Gastrocnemius medialis (tissue), 4 donors: ENCODE measurements around the gene PPP1R7. TPM values are rescaled to one million over a fixed set of nuclear protein-coding genes. Genes with fewer than 3 reads are reported as not detected.

Source experiments
- ATAC-seq, 2 donors: fragments of 150-250 bp; one replicate each; pipeline ENCODE4 v1.9.1; 2016
- DNase-seq, 2 donors: peaks; one replicate each; pipeline ENCODE4 v3.0.0-alpha.2; 2019
- H3K27ac ChIP-seq, 4 donors: fragments of 200-600 bp; sonication (generic); 1 replicate in 1 of 4; 2 replicates in 3 of 4; pipeline ENCODE4 v1.5.1; 2016 to 2018; ENCODE audit warnings: mild to moderate bottlenecking in 2 of 4, moderate library complexity in 1 of 4
- H3K27me3 ChIP-seq, 3 donors: fragments of 200-600 bp; sonication (generic) in 2 of 3; 1 replicate in 1 of 3; 2 replicates in 2 of 3; pipeline versions ENCODE4 v1.5.1 to v1.6.0; 2016 to 2019; ENCODE audit warnings: mild to moderate bottlenecking in 1 of 3, moderate library complexity in 1 of 3
- H3K36me3 ChIP-seq, 2 donors: fragments of 200-600 bp; sonication (generic) in 1 of 2; one replicate each; pipeline ENCODE4 v1.5.1; 2017 to 2018
- H3K4me1 ChIP-seq, 2 donors: fragments of 200-600 bp; sonication (generic) in 1 of 2; one replicate each; pipeline ENCODE4 v1.5.1; 2016 to 2017; ENCODE audit warnings: mild to moderate bottlenecking in 2 of 2
- H3K4me3 ChIP-seq, 4 donors: fragments of 200-600 bp; sonication (generic) in 3 of 4; 1 replicate in 1 of 4; 2 replicates in 3 of 4; pipeline ENCODE4 v1.5.1; 2016 to 2019; ENCODE audit warnings: mild to moderate bottlenecking in 2 of 4
- H3K9me3 ChIP-seq, 3 donors: fragments of 200-600 bp; sonication (generic) in 2 of 3; 1 replicate in 1 of 3; 2 replicates in 2 of 3; pipeline ENCODE4 v1.5.1; 2016 to 2019
- POLR2A ChIP-seq, 2 donors: fragments of 450-650 bp; IDR thresholded peaks; one replicate each; pipeline ENCODE4 v1.6.1; 2017; ENCODE audit warnings: antibody characterized with exemption in 2 of 2, mild to moderate bottlenecking in 2 of 2, moderate library complexity in 2 of 2
- in situ Hi-C, 4 donors: fragments of 200-750 bp; cut with MboI; loops; one replicate each; pipeline versions ENCODE4 v1.15.0 to v1.8.0; 2017; ENCODE audit warnings: low sequenced_read_pairs in 4 of 4
- intact Hi-C: fragments of 100-400 bp; cut with DNase I; formaldehyde crosslinking; loops from one replicate; pipeline ENCODE4 v1.15.1; 2023; ENCODE audit warnings: low total_unique reads
- total RNA-seq, 4 donors: library from RNA; depleted of rRNA; stranded (reverse); fragments of >200 nt; gene quantifications; one replicate each; pipeline versions ENCODE4 v1.1.0 to v1.2.3, GENCODE V29; 2016
- TF ChIP-seq, protein P1 (sequence below), 5 experiments: fragments of 450-650 bp in 3 of 5; fragments of 200-600 bp in 2 of 5; sonication (generic) in 2 of 5; IDR thresholded peaks in 4 of 5; conservative IDR thresholded peaks in 1 of 5; 1 replicate in 4 of 5; 2 replicates in 1 of 5; pipeline ENCODE4 v1.5.1; 2016 to 2019; ENCODE audit warnings: antibody characterized with exemption in 5 of 5, mild to moderate bottlenecking in 3 of 5, moderate library complexity in 3 of 5

The PPP1R7 gene
- total RNA-seq, 4 donors from 2014 or later: 58.6 to 87.8 (median 67.2) TPM

DNA sequence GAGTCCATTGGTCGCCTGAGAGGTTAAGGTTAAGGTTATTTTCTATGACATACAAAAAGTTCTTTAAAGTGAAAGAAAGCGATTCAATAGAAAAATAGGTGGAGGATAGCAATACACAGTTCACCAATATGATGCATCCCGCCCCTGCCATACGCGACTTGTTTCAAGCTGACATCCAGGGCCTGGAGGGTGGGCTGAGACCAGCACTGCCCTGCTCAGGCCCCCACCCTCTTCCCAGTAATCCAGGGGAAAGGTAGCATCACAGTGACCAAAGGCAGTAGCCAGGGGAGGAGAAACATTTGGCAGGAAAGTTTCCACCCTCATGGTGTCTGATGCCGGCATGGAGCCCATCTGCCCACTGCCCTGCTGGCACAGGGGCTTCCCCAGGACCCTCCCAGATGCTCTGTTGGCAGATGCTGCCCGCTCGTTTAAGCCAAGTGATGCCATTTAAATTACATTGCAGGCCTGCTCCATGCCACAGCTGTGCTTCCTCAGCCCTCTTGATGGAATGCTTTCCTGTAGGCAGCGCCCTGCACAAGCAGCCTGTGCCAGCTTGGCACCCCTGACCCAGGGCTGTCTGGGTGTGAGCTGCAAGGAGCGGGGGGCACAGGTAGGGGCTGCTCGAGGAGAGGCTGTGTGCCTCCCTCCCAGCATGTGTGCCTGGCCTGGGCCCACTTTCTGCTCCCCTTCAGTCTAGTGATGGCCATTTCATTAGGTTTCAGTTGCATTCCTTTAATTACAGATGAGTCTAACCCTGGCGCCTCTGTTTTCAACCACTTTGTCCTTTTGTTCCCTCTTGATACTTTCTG is 27.5 kb downstream of the PPP1R7 start:
- DNase-seq (no peak), ATAC-seq (no peak)
- TF ChIP-seq POLR2A (IDR thresholded peaks at IDR 0.05): no peak
- TF ChIP-seq, protein P1, sequence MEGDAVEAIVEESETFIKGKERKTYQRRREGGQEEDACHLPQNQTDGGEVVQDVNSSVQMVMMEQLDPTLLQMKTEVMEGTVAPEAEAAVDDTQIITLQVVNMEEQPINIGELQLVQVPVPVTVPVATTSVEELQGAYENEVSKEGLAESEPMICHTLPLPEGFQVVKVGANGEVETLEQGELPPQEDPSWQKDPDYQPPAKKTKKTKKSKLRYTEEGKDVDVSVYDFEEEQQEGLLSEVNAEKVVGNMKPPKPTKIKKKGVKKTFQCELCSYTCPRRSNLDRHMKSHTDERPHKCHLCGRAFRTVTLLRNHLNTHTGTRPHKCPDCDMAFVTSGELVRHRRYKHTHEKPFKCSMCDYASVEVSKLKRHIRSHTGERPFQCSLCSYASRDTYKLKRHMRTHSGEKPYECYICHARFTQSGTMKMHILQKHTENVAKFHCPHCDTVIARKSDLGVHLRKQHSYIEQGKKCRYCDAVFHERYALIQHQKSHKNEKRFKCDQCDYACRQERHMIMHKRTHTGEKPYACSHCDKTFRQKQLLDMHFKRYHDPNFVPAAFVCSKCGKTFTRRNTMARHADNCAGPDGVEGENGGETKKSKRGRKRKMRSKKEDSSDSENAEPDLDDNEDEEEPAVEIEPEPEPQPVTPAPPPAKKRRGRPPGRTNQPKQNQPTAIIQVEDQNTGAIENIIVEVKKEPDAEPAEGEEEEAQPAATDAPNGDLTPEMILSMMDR (IDR thresholded peaks at IDR 0.05 in 4 of 5, conservative IDR thresholded peaks at IDR 0.05 in 1 of 5): no peak
- in situ Hi-C loops (no loop called here), intact Hi-C loops (no loop called here)
- Histone ChIP-seq H3K36me3 (peaks cover 0 to 47% of the 10 kb centered on the region in 2 donors), H3K4me1 (no peaks in the 10 kb centered on the region), H3K4me3 (no peak overlapping the region), H3K9me3 (no peaks in the 10 kb centered on the region), H3K27ac (no peak overlapping the region), H3K27me3 (no peaks in the 10 kb centered on the region)

DNA sequence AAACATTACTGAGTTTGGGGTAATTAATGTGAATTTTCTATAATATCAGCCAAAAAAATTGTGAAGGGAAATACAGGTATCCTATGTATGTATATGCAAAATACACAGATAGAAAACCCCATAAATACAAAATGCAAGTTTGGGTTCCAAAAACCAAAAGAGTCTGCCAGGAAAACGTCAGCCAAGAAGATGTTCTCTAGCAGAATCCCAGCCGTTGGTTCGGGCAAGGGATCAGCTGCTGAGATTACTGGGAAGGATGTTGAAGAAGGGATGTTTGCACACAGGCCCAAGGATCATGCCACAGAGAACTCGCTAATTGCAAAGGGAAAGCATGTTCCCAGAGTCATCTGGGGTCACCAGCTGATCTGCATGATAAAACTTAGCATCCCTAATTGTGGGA is 28.7 kb downstream of the PPP1R7 start:
- intact Hi-C loops: no loop called here
- Histone ChIP-seq H3K4me1 (no peaks in the 10 kb centered on the region), H3K27me3 (no peaks in the 10 kb centered on the region), H3K36me3 (peaks cover 0 to 55% of the 10 kb centered on the region in 2 donors), H3K4me3 (no peak overlapping the region), H3K9me3 (no peaks in the 10 kb centered on the region), H3K27ac (no peak overlapping the region)
- no peak for DNase-seq
- TF ChIP-seq, protein P1 (IDR thresholded peaks at IDR 0.05 in 4 of 5, conservative IDR thresholded peaks at IDR 0.05 in 1 of 5): no peak
- no peak for TF ChIP-seq POLR2A (IDR thresholded peaks at IDR 0.05)
- no peak for ATAC-seq
- in situ Hi-C loops: no loop called here

DNA sequence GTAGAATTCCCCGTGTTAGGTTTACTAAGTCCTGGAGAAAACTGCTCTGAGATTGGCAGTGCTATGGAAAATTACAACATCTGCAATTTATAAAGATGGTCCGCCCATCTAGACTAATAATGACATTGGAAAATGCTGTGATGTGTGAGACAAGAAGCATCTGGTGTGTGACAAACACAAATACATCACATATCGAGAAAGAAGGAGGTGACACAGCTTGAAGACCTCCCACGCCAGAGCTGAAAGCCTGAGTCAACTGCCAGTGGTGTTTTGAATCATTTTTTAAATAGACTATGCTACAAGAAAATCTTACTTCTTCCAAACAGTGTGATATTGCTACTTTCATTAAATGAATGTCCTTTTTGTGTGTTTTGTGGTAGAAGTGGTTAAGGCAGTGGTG is 29.6 kb downstream of the PPP1R7 start:
- DNase-seq (no peak), ATAC-seq (no peak)
- H3K27me3 ChIP-seq: no peaks in the 10 kb centered on the region
- H3K4me1 ChIP-seq: no peaks in the 10 kb centered on the region
- H3K36me3 ChIP-seq: peaks cover 0 to 54% of the 10 kb centered on the region in 2 donors
- H3K4me3 ChIP-seq: no peak overlapping the region
- TF ChIP-seq, protein P1 (IDR thresholded peaks at IDR 0.05 in 4 of 5, conservative IDR thresholded peaks at IDR 0.05 in 1 of 5): no peak
- TF ChIP-seq POLR2A (IDR thresholded peaks at IDR 0.05): no peak
- in situ Hi-C loops: no loop called here
- intact Hi-C loops: no loop called here
- no peaks in the 10 kb centered on the region for H3K9me3 ChIP-seq
- H3K27ac ChIP-seq: no peak overlapping the region

DNA sequence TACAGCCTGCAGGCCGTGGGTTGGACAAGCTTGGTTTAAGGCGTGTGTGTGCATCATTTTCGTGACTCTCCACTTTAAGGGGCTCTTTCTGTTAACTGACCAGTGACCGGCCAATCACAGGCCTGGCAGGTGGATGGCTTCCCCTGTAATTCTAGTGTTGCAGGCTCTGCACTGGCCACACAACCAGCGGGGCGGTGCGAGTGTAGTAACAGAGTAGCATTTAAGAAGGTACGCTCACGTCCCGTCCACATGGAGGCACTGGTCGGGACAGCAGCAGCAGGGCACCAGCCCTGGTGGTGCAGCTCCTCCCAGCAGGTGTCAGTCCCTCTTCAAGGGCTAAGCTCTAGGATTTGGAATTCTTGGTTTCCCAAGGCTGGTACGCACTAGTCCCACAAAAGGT is 30.2 kb downstream of the PPP1R7 start:
- ATAC-seq: no peak
- DNase-seq: no peak
- H3K27ac ChIP-seq: no peak overlapping the region
- no peaks in the 10 kb centered on the region for H3K9me3 ChIP-seq
- in situ Hi-C loops: no loop called here
- H3K36me3 ChIP-seq: peaks cover 0 to 48% of the 10 kb centered on the region in 2 donors
- no peak overlapping the region for H3K4me3 ChIP-seq
- no peaks in the 10 kb centered on the region for H3K4me1 ChIP-seq
- no peaks in the 10 kb centered on the region for H3K27me3 ChIP-seq
- TF ChIP-seq POLR2A (IDR thresholded peaks at IDR 0.05): no peak
- TF ChIP-seq, protein P1 (IDR thresholded peaks at IDR 0.05 in 4 of 5, conservative IDR thresholded peaks at IDR 0.05 in 1 of 5): no peak
- intact Hi-C loops: no loop called here
